Transverse colon (tissue), 4 donors: ENCODE measurements around the gene RXFP2.

ENCODE experiments used
- EP300 ChIP-seq: sonication (generic); formaldehyde crosslinking; IDR thresholded peaks from one replicate; pipeline ENCODE4 v1.6.1; 2017; ENCODE audit warnings: antibody characterized with exemption, low read depth
- POLR2A ChIP-seq: fragments of 450-650 bp; IDR thresholded peaks from one replicate; pipeline ENCODE4 v1.6.1; 2016; ENCODE audit warnings: antibody characterized with exemption, mild to moderate bottlenecking, moderate library complexity
- POLR2AphosphoS5 ChIP-seq, 3 donors: sonication (generic); formaldehyde crosslinking; IDR thresholded peaks; one replicate each; pipeline ENCODE4 v1.6.1; 2016; ENCODE audit warnings: antibody characterized with exemption in 3 of 3
- TF ChIP-seq, protein P1 (sequence below), 5 experiments: fragments of 200-600 bp in 3 of 5; fragments of 450-650 bp in 2 of 5; sonication (generic) in 3 of 5; IDR thresholded peaks; 1 replicate in 2 of 5; 2 replicates in 3 of 5; pipeline ENCODE4 v1.5.1; 2016 to 2017; ENCODE audit warnings: antibody characterized with exemption in 5 of 5, inconsistent platforms in 3 of 5, mild to moderate bottlenecking in 2 of 5, moderate library complexity in 1 of 5

DNA sequence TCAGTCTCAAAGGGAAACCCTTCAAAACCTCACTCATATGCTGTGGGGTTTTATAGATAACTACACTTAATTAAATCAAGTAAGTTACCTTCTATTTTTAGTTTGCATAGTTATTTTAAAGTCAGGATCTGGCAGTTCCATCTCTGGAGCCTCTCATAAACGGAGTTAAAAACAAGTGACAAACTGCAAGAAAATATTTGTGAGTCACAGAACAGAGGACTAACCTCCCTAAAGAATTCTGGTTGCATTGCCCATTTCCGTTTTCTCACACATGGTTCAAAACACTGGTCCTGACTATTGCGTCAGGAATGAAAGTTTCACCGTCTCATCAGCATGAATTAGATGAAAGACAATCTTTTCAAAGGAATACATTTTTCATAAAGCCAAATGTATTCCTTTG, 10.6 kb downstream of the RXFP2 start:
- TF ChIP-seq POLR2A (no peak), POLR2AphosphoS5 (IDR thresholded peaks at IDR 0.05) (no peak), EP300 (no peak)
- TF ChIP-seq, protein P1, sequence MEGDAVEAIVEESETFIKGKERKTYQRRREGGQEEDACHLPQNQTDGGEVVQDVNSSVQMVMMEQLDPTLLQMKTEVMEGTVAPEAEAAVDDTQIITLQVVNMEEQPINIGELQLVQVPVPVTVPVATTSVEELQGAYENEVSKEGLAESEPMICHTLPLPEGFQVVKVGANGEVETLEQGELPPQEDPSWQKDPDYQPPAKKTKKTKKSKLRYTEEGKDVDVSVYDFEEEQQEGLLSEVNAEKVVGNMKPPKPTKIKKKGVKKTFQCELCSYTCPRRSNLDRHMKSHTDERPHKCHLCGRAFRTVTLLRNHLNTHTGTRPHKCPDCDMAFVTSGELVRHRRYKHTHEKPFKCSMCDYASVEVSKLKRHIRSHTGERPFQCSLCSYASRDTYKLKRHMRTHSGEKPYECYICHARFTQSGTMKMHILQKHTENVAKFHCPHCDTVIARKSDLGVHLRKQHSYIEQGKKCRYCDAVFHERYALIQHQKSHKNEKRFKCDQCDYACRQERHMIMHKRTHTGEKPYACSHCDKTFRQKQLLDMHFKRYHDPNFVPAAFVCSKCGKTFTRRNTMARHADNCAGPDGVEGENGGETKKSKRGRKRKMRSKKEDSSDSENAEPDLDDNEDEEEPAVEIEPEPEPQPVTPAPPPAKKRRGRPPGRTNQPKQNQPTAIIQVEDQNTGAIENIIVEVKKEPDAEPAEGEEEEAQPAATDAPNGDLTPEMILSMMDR (IDR thresholded peaks at IDR 0.05) = no peak
